GM19455 (cell line): ENCODE data around the gene PELO.
"Not testable (repeated sequence)": the region's sequence is repeated elsewhere in the genome, so short reads cannot be mapped to it uniquely, and the experiment has no call there.

Experiments
- ATAC-seq: cut with Tn5 transposase; IDR thresholded peaks from one replicate; pipeline ENCODE4 v1.9.1; 2021; ENCODE audit not compliant: unreplicated experiment

The PELO gene, protein sequence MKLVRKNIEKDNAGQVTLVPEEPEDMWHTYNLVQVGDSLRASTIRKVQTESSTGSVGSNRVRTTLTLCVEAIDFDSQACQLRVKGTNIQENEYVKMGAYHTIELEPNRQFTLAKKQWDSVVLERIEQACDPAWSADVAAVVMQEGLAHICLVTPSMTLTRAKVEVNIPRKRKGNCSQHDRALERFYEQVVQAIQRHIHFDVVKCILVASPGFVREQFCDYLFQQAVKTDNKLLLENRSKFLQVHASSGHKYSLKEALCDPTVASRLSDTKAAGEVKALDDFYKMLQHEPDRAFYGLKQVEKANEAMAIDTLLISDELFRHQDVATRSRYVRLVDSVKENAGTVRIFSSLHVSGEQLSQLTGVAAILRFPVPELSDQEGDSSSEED

DNA sequence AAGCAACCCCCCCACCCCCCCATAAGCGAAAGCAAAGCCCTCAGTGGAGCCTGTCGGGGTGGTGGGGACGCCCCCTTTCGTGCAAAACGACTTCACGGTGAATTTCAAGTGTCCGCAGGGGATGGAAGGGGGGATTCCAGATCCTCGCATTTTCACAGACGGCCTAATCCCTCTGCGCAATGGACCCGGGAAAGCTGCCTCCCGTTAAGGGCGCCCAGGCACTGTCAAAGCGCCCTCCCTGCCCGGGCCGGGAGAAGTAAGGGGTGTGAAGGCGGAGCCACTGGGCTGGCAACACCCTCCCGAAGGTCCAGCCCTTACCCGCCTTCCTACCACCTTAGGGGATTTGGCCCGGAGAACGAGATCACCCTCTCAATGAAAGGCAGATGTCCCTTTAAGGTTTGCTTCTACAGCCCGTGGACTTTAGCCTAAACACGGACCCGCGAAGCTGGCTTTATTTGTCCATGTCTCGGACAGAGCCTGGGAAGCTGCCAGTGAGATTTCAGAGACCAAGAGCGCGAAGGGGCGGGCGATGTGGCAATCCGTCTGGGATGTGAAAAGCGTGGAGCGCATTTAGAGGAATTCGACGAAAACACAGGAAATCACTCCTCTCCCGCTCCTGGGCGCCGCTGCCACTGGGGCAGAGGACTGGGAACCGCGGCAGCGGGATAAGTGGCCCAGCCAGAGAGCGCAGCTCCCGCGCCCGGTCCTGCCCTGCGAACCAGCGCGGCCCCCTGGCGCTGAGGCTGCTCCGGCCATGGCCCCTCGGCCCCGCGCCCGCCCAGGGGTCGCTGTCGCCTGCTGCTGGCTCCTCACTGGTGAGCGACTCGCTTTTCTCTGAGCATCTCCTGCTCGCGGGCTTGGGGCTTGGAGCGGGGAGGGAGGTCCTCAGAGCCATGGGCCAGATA lies at the start of gene PELO, which contains the start of gene ITGA1:
Gene PELO, plus strand, starts transcription at position 317 of the 905 bp plus-strand sequence. CDS start 12,479 bp downstream, outside the sequence.
Gene ITGA1, plus strand, starts transcription at position 317 of the 905 bp plus-strand sequence. Its CDS starts 438 bp downstream, at position 755.
- ATAC-seq = peak; percentile 72

DNA sequence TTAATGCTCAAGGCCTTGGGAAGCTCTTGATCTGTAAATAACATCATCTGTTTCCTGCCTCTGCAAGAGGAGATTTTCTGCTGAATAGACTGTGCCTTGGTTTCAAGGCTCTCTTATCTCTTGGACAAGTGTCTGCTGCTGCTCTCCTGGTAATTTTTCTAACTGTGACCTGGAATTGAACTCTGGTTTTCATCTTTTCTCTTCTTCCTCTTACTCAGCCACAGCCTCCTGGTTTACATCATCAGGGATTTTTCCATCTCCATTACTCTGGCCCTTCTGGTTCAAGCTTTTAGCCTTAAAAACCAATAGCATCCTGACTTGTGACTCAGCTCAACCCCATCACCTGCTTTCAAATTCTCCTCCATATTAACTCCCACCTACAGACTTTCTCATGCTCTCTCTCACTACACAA lies 49.6 kb upstream of the PELO start:
- ATAC-seq = no peak

DNA sequence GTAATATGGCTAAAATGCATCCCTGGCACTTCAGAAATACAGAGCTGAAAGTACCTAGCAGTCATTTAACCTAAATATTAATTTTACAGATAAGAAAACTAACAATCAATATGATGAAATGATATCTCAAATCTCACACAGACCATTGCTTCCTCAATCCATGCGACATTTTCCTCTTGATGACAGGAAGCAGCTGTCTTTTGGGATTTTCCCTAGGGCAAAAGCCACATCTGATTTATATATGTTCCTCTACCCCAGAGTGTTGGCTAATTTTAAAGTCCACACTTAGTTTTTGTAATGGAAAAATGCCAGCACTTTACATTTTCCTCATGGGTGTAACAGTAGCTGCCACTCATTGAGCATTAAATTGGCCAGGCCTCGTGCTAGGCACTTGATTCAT lies 47.7 kb upstream of the PELO start:
- no peak for ATAC-seq

DNA sequence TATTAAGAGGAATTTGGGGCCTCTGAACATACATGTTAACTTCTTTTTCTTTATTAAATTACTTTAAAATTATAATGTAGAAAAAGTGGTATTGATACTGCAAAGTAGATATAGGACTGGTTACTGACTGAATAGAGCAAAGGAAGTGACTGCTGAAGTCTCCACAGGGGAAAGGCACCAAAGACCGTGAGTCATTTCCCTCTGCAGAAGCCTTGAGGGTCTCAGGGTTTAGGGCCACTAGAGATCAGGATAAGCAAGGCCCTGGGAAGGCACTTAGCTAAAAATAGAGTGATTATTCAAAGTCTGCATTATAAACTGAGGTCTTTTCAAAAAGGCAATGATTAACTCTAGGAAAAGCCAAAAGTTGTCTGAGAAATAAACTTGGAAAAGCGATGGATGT lies 44.7 kb upstream of the PELO start:
- no peak for ATAC-seq

DNA sequence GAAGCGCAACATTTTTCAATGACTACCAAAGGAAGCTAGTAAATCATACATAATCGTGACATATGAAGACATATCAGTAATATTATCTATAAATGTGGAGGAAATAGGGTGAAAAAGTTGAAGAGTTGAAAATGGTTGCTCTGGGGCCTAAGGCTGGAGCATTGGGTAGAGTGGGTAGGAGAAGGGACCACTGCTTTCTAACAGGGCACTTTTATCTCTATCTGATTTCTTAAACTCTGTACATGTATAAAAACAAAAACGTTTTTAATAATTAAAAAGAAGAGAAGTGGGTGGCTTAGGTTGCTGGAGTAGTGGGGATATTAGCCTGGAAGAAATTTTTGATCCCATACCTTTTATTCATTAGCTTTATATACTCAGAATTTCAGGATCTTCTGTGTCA lies 44.2 kb upstream of the PELO start:
- ATAC-seq = no peak

DNA sequence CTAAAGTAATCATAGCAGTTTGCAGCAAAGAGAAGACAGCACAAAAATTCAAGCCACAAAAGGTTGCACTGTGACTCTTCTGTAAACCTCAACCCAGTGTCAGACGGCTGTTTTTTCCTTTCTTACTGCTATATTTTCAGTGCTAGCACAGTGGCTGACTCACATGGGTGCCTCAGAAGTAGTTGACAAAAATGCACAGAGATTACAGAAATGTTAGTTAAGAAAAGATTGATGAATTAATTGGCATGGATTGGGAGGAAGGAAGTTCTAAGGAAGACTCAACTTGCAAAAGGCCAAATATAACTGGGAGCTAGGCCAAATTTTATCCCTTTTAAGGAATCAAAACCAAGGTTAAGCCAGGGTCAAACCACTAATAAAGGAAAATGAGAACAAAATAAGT lies 43.7 kb upstream of the PELO start:
- ATAC-seq = no peak

DNA sequence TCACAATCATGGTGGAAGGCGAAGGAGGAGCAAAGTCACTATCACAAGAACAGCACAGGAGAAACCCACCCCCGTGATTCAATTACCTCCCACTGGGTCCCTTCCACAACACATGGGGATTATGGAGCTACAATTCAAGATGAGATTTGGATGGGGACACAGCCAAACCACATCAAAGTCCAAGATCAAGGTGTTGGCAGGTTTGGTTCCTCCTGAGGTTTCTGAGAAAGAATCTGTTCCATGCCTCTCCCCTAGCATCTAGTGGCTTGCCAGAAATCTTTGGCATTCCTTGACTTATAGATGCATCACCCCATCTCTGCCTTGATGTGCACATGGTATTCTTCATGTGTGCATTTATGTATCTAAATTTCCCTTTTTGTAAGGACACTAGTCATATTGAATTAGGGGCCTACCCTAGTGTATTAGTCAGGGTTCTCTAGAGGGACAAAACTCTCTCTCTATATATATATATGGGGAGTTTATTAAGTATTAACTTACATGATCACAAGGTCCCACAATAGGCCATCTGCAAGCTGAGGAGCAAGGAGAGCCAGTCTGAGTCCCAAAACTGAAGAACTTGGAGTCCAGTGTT lies 42.8 kb upstream of the PELO start:
- not testable (repeated sequence) for ATAC-seq

DNA sequence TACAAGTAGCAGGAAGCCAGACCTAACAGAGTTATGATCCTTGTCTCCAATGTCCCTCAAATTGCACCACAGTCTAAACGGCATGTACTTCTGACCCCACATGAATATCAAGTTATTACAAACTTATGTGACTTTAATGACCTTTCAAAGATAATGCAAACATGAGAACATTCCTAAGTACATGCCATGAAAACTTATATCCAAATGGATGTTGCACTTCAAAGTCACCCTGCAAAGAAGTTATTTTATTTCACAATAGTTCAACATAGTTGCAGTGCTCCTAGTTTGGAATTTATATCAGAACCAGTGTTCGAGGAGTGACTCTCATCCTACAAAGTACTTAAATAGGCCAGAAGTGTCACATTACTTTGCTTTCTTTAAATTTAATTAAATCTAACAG lies 41.2 kb upstream of the PELO start:
- ATAC-seq = no peak

DNA sequence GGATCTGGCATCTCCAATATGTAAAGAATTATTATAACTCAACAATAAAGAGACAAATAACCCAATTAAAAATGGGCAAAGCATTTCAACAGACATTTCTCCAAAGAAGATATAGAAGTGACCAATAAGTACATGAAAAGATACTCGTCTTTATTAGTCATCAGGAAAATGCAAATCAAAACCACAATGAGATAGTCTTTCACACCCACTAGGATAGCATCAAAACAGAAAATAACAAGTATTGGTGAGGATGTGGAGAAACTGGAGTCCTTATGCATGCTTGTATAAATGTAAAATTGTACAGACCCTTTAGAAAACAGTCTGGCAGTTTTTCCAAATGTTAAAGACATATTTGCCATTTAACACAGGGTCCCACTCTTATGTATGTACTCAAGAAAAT lies 39.1 kb upstream of the PELO start:
- ATAC-seq = no peak

DNA sequence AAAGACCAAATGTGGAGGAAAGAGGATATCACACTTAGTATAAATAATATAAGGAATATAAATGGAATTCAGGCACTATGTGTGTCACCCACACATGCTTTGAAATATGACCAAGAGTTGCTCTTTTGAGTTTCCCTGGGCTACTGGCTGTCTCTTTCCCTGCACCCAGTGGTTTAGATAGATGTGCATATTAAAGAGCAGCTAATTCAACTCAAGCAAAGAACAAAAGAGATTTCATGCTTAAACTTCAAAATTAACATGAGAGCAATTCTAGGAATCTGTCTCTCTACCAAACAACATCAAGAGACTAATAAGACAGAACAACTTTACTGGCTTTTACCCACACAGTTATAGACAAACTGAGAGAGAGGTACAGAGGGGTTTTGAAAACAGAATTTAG lies 38.0 kb upstream of the PELO start:
- no peak for ATAC-seq

DNA sequence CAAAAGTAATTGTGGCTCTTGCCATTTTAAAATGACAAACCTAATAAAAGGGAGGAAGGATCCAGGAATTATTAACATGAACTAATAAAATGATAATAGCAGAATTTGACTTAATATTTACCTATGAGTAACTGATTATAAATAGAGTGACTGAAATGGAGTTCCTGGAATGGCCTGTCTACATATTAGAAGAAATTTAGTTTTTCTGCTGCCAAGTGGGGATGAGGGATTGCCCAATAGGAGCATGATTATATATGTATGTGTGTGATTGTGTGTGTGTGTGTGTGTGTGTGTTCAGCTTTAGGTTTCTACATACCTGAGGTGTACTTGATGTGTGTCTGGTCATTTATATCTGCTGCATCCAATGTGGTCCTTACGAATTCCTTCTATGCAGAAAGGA lies 36.6 kb upstream of the PELO start:
- no peak for ATAC-seq

DNA sequence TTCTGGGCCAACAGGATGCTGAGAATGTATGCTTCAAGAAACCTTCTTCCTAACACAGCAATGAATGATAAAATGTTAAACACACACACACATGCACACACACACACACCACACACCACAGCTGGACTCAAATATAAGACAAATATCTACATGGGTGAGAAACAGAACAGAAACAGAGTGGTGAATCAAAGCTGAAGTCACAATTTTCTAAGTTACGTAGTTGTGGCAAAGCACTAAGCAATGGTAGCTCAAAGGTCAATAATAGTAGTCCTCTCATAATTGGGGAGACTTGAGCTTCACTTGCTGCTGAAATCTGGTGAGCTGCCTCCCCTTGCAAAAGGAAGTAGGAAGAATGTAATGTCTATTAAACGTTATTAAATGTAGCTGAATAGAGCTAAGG lies 33.7 kb upstream of the PELO start:
- ATAC-seq = no peak

DNA sequence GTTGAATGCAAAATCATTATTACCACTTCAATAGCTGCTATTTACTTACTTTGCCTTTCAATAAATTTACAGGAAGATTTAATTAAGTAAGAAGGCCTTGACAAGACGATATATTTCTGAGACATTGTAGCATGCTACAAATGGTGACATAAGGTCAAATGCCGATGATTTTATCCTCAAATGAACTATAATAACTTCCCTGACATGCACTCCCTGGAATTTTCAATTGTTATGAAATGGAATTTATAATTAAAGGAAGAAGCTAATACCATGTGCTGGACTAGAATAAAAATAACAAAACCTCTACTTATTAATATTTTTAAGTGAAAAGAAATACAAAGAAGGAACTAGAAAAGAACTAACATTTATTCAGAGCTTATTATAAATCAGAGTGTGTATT lies 30.2 kb upstream of the PELO start:
- ATAC-seq = no peak

DNA sequence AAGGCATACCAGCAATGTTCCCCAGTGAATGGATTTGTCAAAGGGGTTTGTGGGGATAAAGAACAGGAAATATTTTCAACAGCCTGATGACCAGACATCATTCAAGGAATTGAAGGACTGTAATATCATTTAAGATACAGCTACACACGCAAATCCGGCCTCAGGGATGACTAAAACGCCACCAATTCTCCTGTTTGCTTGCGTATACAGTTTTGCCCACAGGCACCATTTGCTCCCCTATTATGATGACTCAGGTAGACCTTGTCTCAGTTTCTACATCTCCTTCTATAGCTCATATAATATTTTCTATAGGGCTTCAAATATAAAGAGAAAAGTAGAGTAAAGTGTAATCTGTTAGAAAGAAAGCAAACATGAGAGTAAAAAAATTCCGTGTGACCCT lies 29.7 kb upstream of the PELO start:
- no peak for ATAC-seq

DNA sequence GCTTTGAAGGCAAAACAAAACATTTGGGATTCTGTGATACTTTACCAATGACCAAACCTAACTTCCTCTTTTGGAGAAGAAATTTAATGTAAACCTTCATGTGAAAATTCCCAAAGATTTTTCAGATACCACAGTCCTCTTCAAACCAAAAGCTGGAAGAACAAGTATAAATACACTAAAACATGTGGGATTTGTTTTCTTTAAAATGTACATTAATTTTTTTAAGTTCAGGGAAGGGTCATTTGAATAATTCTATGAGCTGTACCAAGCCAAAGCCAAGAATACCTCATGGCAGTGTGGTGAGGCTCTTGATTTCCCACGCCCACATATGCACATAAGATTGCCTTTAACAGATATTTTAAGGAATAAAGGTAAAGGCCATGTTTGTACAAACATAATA lies 28.4 kb upstream of the PELO start:
- no peak for ATAC-seq

DNA sequence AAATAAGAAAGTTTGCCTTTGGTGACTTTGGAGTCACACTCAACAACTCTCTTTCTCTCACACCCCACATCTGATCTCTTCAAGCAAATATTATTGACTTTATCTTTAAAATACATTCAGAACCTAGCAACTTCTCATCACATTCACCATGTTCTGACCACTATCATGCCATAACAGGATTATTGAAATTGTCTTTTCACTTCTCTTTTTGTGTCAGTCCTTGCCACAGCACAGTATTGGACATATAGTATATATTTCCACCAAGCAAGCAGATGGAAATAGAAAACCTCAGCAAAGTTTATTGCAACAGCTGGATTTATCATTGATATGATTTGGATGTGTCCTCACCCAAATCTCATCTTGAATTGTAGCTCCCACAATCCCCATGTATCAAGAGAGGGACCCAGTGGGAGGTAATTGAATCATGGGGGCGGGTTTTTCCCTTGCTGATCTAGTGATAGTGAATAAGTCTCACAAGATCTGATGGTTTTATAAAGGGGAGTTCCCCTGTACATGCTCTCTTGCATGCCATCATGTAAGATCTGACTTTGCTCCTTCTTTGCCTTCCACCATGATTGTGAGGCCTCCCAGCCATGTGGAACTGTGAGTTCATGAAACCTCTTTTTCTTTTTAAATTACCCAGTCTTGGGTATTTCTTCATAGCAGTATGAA lies 26.9 kb upstream of the PELO start:
- no peak for ATAC-seq

DNA sequence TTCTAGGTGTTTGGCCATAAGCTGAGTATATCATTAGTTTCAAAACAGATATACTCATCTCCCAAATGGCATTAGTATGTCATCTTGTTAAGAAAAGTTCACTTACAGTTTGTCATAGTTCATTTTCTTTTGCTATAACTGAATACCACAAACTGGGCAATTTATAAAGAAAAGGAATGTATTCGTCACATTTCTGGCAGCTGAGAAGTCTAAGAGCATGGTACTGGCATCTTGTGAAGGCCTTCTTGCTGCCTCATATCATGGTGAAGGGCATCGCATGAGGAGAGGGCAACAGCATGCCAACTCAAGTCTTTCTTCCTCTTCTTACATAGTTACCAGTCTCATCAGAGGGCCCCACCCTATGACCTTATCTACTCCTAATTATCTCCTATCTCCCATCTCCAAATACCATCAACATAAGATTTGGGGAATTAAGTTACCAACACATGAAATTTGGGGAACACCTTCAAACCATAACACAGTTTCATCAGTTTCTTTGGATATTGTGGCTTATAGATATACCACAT lies 20.4 kb upstream of the PELO start:
- no peak for ATAC-seq

DNA sequence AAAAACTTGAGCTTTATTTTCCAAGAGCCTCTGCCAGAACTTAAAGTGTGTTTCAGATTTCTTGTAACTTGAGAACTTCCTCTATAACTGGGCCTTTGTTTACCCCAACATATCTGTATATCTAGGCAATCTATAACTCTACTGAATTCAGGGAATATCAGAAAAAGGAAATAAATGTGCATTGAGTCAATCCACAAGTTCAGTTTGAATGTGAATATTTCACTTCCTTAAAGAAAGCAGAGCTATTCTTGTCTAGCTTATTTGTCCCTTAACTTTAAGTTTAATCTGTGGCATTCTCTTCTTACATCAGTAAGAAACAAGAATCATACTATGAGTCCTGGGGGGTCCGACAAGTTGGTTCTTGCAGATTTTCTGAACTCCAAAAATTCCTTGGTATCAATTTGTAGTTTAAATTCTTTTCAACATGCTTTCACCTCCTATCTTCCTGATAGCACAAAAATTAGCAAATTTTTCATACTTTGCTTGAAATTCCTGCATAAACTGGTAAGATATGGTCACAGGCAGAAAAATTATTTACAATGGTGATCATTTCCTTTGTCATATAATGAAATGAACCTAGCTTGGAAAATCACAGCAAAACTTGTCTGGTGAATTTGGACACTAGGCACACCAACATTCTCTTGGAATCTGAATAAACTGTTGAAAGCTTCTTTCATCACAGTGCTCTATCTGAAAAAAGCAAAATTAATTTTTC lies 19.8 kb upstream of the PELO start:
- no peak for ATAC-seq

DNA sequence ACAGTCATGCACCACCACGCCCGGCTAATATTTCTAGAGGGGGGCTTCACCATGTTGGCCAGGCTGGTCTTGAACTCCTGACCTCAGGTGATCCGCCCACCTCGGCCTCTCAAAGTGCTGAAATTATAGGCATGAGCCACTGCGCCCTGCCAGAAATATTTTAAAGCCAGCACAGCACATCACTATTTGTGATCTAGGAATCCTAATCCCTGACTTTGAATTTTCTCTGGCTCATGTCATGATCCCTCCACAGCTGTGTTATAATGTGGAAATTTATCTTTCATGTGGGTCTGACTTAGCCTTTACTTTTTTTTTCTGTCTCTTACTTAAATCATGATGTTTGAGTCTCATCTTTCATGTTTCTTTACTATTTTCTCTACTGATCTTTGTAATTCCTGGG lies 18.7 kb upstream of the PELO start:
- ATAC-seq = no peak

DNA sequence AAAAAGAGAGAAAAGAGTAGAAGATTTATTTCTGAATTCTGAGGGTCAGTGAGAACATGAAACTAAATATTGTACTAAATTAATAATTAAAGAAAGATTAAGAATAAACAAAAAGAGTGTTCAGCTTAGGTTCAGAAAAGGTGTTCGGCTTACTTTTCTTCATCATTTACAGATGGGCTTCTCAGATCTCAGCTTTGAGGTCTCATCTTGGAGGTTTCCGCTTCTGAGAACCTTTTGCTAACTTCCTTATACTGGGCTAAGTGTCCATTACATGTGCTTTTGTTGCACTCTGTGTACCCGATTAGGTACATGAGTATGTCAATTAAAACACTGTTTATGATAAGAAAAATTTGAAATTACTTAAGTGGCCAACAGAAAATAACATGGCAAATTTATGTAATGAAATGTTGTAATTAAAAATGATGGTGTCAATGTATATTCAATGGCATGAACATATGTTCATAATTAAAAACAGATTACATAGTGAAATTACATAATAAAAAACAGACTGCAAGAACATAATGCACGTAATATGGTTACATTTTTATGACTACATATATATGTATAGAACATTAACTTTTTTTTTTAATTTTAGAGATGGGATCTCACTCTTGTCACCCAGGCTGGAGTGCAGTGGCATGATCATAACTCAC lies 17.3 kb upstream of the PELO start:
- no peak for ATAC-seq
